ENCODE results near the gene SCN2B.

Gene SCN2B

DNA sequence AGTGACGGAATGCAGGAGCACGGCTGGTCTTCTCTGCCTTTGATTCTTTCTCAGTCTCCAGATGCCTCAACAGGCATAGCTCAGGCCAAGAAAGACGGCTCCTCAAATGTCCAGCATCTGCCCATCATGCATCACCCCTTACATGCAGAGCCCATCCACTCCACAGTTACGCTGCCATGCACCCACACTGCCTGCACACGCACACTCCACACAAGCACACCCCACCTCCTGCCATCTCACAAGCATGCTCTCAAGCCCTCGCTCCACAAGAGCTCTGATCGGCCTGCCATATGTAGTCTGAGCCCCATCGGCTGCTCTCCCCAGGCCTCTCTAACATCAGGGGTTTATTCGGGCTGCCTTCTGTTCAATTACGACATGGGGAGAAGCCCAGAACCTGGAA, 42.6 kb downstream of the SCN2B start:
- Histone ChIP-seq H3K27me3 (ENCODE audit: control insufficient read depth, insufficient read depth, low read length) (peaks cover 8% of the 10 kb centered on the region), H3K9ac (ENCODE audit: low read length) (no peak overlapping the region), H3K4me3 (ENCODE audit: low read length) (no peak overlapping the region), H3K4me1 (ENCODE audit: control insufficient read depth, insufficient read depth, low read length) (peaks cover 17% of the 10 kb centered on the region), H3K36me3 (ENCODE audit: control insufficient read depth, insufficient read depth, low read length) (no peaks in the 10 kb centered on the region), H3K9me3 (ENCODE audit: control insufficient read depth, low read length) (no peaks in the 10 kb centered on the region)

DNA sequence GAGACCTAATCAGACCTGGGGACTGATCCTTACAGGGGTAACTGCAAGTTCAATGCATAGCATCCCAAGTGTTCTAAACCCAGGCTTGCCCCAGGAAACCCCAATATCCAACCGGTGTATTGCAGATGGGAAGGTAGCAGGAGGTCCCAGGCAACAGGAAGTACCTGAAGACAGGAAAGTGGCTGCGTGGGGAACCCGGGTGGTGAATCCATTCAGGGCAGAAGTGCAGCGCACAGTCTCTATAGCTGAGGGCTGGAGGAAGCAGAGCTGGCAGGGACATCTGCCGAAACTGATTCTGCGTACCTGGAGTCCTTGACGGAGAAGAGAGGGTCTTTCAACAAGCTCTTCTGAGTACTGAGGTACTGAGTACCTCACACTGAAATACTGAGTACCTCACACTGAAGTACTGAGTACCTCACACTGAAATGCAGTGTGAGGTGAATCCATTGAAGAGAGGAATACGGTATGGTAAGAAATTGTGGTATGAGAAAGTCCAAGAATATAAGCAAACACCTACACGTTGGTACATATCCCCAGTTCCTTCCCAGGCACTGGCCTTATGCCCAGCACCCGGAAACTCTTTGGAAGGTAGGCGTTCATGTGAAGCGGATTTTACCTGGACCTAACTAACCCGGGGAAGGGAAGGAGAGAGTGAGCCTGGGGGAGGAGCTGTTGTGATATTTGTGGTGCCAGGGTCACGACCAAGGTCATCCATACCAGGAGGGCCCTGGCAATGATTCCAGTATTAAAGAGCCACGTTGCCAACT, 43.9 kb downstream of the SCN2B start:
- peaks cover 17% of the 10 kb centered on the region for H3K4me1 ChIP-seq (ENCODE audit: control insufficient read depth, insufficient read depth, low read length)
- no peak overlapping the region for H3K9ac ChIP-seq (ENCODE audit: low read length)
- H3K4me3 ChIP-seq (ENCODE audit: low read length), result no peak overlapping the region

DNA sequence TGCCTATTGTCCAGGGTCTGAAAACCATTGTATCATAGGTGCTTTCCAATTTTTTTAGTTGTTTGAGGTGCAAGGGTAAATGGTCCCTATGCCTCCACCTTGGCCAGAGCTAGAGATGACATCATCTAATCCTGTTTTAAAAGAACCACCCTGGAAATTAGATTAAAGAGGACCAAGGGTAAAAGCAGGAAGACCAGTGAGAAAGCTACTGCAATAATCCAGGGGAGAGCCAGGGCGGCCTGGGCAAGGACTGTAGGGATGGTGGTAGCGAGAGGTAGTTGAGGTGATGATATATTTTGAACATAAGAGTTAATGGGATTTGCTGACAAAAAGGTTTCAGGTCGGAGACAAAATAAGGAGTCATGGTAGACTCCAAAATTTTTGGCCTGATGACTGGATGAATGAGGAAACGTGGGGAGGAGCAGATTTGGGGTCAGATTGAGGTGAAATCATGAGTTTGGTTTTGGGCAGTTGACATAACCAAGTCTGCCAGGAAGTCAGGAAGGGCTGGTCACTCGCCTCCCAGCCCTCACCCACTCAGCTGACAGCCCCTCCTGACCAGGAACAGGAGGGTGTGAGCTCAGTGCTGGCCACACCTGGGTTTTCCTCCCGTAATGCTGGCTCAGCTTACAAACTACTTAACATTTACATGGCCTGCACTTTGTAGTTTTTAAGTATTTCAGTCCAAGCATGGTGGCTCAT, 46.8 kb downstream of the SCN2B start:
- H3K4me3 ChIP-seq (ENCODE audit: low read length), result no peak overlapping the region
- H3K27me3 ChIP-seq (ENCODE audit: control insufficient read depth, insufficient read depth, low read length), result no peaks in the 10 kb centered on the region
- H3K9ac ChIP-seq (ENCODE audit: low read length), result no peak overlapping the region
- H3K9me3 ChIP-seq (ENCODE audit: control insufficient read depth, low read length), result no peaks in the 10 kb centered on the region
- no peaks in the 10 kb centered on the region for H3K36me3 ChIP-seq (ENCODE audit: control insufficient read depth, insufficient read depth, low read length)
- peaks cover 17% of the 10 kb centered on the region for H3K4me1 ChIP-seq (ENCODE audit: control insufficient read depth, insufficient read depth, low read length)

More for the DNA sequence above, 43.9 kb downstream of the SCN2B start:
- H3K36me3 ChIP-seq (ENCODE audit: control insufficient read depth, insufficient read depth, low read length), result no peaks in the 10 kb centered on the region
- H3K27me3 ChIP-seq (ENCODE audit: control insufficient read depth, insufficient read depth, low read length), result no peaks in the 10 kb centered on the region
- H3K9me3 ChIP-seq (ENCODE audit: control insufficient read depth, low read length), result no peaks in the 10 kb centered on the region

DNA sequence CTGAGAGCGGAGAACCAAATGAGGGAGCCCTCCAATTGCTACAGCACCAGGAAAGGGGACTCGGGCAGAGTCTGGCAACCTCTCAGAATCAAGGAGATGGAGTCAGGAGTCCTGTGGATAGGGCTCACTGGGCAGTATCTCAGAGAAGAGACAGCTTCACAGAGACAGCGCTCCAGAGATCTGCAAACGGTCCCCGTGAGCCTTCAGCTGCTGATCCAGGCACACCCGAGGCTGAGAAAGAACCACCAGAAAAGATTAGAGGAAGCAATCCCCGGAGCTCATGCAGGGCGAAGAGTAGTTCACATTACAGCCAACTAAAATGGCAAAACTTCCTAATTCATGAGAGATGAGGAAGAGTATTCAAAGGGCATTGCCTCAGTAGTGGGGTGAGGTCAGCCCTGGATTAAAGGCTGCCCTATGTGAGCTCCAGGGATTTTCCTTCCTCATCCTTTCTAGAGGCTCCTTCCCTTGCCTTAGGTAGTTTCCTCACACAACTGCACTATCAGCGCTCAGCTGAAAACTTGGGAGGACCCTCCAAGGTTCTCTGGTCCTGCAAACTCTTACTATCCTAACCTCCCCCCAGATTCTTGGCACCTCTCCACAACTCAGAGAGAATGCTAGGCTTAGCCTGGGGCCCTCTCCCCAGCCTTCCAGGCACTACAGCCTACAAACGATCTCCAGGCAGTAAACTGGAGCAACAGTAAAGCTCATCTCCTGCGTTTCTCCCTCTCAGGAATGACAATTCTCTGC, 47.5 kb downstream of the SCN2B start:
- Histone ChIP-seq H3K27me3 (ENCODE audit: control insufficient read depth, insufficient read depth, low read length) (no peaks in the 10 kb centered on the region), H3K4me1 (ENCODE audit: control insufficient read depth, insufficient read depth, low read length) (peaks cover 17% of the 10 kb centered on the region), H3K9me3 (ENCODE audit: control insufficient read depth, low read length) (no peaks in the 10 kb centered on the region), H3K9ac (ENCODE audit: low read length) (no peak overlapping the region), H3K36me3 (ENCODE audit: control insufficient read depth, insufficient read depth, low read length) (no peaks in the 10 kb centered on the region), H3K4me3 (ENCODE audit: low read length) (no peak overlapping the region)

DNA sequence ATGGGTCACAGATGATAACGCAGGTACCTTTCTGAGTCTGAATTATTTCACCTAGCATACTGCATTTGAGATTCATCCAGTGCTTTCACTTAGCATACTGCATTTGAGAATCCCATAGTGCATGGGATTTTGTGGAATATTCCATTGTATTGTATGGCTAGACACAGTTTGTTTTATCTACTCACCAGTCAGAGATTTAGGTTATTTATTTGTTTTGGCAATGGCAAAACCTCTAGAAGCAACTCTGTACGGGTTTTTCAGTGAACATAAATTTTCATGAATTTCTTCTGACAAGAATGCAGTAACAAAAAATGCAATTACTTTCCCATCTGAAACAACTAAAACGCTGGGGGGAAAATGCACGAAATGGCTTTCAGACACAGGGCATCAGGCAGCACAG, 48.1 kb downstream of the SCN2B start:
- no peak overlapping the region for H3K4me3 ChIP-seq (ENCODE audit: low read length)
- H3K36me3 ChIP-seq (ENCODE audit: control insufficient read depth, insufficient read depth, low read length), result no peaks in the 10 kb centered on the region
- peaks cover 17% of the 10 kb centered on the region for H3K4me1 ChIP-seq (ENCODE audit: control insufficient read depth, insufficient read depth, low read length)
- no peak overlapping the region for H3K9ac ChIP-seq (ENCODE audit: low read length)
- H3K27me3 ChIP-seq (ENCODE audit: control insufficient read depth, insufficient read depth, low read length), result no peaks in the 10 kb centered on the region
- no peaks in the 10 kb centered on the region for H3K9me3 ChIP-seq (ENCODE audit: control insufficient read depth, low read length)

DNA sequence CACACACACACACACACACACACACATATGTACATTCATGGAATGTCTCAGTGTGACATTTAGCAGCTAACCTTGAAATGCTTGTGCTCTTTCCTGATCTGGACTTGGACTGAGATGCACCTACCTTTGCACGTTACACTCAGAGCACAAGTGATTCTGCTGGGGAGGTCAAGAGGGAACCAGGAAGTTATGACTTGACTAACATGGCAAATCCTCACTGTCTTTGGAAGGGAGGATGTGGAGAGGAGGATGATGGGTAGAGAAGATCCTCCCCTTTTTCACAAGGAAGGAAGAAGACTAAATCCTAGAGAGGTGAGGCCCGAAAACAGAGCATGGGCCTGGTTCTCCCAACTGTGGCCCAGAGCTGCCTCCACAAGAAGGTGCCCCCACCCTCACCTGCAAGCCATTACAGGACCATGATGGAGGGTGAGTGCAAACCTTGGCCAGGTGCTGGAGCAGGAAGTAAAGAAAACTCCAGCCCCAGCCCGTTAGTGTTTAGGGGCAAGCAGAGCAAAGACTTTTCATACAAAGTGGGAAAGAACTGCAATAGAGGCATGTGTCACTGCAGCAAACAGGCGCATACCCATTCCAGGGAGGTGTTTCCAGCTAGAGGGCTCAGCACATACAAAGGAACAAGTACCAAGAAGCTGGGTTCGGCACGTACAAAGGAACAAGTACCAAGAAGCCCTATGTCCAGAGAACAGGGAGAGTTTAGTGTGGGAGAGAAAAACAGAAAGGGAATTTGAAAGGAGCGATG, 50.2 kb downstream of the SCN2B start:
- H3K4me3 ChIP-seq (ENCODE audit: low read length), result no peak overlapping the region
- H3K9me3 ChIP-seq (ENCODE audit: control insufficient read depth, low read length), result no peaks in the 10 kb centered on the region
- no peaks in the 10 kb centered on the region for H3K36me3 ChIP-seq (ENCODE audit: control insufficient read depth, insufficient read depth, low read length)
- peaks cover 17% of the 10 kb centered on the region for H3K4me1 ChIP-seq (ENCODE audit: control insufficient read depth, insufficient read depth, low read length)
- no peaks in the 10 kb centered on the region for H3K27me3 ChIP-seq (ENCODE audit: control insufficient read depth, insufficient read depth, low read length)
- no peak overlapping the region for H3K9ac ChIP-seq (ENCODE audit: low read length)

DNA sequence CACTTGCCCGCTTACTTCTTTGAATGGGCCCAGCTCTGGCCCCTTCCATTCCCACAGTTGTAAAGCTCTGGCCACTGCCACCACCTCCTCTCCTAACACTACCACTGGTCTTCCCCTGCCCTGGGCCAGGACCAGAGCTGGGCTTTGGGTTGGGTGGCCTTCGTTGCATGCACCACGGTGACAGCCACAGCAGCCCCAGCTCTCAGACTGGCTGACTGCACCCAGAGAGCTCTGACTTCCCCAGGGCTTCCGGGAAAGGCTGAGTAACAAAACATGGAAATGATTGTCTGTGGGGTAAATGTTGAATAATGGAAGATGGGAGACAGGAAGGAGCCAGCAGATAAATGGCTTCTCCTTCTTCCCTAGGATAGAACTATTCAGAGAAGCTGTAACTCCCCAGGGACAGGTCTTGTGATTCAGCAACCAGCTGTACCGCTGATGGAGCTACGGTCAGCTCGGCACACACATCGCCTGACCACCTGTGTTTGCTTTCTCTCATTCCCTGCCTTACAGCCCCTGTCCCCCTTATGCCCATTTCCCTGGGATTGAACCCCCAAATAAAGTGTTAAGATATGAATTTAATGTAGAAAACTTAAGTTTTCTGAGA, 51.4 kb downstream of the SCN2B start:
- H3K4me1 ChIP-seq (ENCODE audit: control insufficient read depth, insufficient read depth, low read length), result peaks cover 10% of the 10 kb centered on the region
- no peaks in the 10 kb centered on the region for H3K36me3 ChIP-seq (ENCODE audit: control insufficient read depth, insufficient read depth, low read length)
- no peak overlapping the region for H3K9ac ChIP-seq (ENCODE audit: low read length)
- no peaks in the 10 kb centered on the region for H3K27me3 ChIP-seq (ENCODE audit: control insufficient read depth, insufficient read depth, low read length)
- H3K9me3 ChIP-seq (ENCODE audit: control insufficient read depth, low read length), result no peaks in the 10 kb centered on the region
- no peak overlapping the region for H3K4me3 ChIP-seq (ENCODE audit: low read length)

DNA sequence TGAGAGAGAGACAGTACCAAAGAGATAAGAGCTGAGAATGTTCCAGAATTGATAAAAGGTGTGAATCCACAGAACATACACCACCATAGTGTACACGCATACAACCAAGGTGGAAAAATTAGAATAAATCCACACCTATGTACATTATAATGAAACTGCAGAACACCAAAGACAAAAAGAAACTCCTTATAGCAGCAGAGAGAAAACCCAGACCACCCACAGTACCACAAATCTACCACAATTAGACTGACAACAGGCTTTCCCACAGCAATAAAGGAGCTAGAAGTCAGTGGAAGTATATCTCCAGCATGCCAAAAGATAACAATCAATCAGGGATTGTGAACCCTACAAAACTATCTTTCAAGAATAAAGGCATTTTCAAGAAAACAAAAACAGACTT, 55.6 kb downstream of the SCN2B start:
- Histone ChIP-seq H3K4me1 (ENCODE audit: control insufficient read depth, insufficient read depth, low read length) (no peaks in the 10 kb centered on the region), H3K4me3 (ENCODE audit: low read length) (no peak overlapping the region), H3K9me3 (ENCODE audit: control insufficient read depth, low read length) (no peaks in the 10 kb centered on the region), H3K36me3 (ENCODE audit: control insufficient read depth, insufficient read depth, low read length) (peaks cover 14% of the 10 kb centered on the region), H3K9ac (ENCODE audit: low read length) (no peak overlapping the region), H3K27me3 (ENCODE audit: control insufficient read depth, insufficient read depth, low read length) (no peaks in the 10 kb centered on the region)

DNA sequence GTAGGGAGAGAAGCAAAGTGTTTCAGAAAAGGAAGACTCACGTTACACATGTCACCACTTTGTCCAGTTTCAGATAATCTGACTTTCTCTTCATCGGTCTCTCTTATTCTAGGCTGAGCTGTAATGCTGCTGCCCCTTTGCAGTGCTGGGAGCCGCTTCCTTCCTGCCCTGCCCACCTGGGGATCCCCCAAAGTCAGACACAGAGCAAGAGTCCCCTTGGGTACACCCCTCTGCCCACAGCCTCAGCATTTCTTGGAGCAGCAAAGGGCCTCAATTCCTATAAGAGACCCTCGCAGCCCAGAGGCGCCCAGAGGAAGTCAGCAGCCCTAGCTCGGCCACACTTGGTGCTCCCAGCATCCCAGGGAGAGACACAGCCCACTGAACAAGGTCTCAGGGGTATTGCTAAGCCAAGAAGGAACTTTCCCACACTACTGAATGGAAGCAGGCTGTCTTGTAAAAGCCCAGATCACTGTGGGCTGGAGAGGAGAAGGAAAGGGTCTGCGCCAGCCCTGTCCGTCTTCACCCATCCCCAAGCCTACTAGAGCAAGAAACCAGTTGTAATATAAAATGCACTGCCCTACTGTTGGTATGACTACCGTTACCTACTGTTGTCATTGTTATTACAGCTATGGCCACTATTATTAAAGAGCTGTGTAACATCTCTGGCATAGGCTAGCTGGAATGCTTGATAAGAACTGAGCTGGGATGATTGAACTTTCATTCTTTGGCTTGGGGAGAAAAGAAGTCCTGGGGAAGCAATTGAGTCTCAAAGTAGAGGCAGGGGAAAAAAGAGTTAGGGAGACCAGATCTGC, 58.4 kb downstream of the SCN2B start:
- Histone ChIP-seq H3K9ac (ENCODE audit: low read length) (no peak overlapping the region), H3K36me3 (ENCODE audit: control insufficient read depth, insufficient read depth, low read length) (peaks cover 14% of the 10 kb centered on the region), H3K4me3 (ENCODE audit: low read length) (no peak overlapping the region), H3K27me3 (ENCODE audit: control insufficient read depth, insufficient read depth, low read length) (no peaks in the 10 kb centered on the region), H3K9me3 (ENCODE audit: control insufficient read depth, low read length) (no peaks in the 10 kb centered on the region), H3K4me1 (ENCODE audit: control insufficient read depth, insufficient read depth, low read length) (no peaks in the 10 kb centered on the region)

DNA sequence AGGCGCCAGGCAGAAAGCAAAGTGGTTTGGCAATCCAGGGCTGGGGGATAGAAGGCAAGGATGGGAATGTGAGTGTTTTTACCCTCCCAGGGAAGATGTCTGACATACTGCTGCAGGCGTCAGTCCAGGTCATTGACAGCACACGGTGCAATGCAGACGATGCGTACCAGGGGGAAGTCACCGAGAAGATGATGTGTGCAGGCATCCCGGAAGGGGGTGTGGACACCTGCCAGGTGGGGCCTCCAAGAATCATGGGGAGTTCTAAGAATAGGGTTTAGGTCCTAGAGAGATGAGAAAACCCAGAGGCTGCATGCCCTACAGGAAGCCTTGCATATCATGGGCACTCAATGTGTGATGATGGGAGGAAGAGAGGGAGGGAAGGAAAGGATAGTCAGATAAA, 61.4 kb downstream of the SCN2B start:
- Histone ChIP-seq H3K4me1 (ENCODE audit: control insufficient read depth, insufficient read depth, low read length) (peaks cover 6% of the 10 kb centered on the region), H3K9me3 (ENCODE audit: control insufficient read depth, low read length) (no peaks in the 10 kb centered on the region), H3K36me3 (ENCODE audit: control insufficient read depth, insufficient read depth, low read length) (peaks cover 14% of the 10 kb centered on the region), H3K4me3 (ENCODE audit: low read length) (no peak overlapping the region), H3K27me3 (ENCODE audit: control insufficient read depth, insufficient read depth, low read length) (no peaks in the 10 kb centered on the region), H3K9ac (ENCODE audit: low read length) (no peak overlapping the region)

DNA sequence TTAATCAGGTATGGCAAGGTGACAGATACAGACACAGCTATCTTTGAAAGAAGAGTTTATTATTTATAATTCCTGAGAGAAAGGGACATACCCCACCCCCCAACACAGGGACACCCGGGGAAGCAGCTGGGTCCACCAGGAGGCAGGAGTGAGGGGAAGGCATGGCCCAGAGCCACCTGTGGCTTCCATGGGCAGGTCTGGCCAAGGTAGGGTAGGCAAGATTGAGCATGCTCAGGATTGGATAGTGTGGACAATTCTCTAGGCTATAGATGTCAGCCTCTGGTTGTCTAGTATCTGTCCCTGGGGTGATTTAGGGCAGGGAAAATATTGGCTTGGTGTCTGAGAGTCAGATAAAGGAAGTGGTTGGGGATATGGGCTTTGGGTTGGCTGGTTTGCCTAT, 62.2 kb downstream of the SCN2B start:
- Histone ChIP-seq H3K9me3 (ENCODE audit: control insufficient read depth, low read length) (no peaks in the 10 kb centered on the region), H3K27me3 (ENCODE audit: control insufficient read depth, insufficient read depth, low read length) (no peaks in the 10 kb centered on the region), H3K9ac (ENCODE audit: low read length) (no peak overlapping the region), H3K4me1 (ENCODE audit: control insufficient read depth, insufficient read depth, low read length) (peaks cover 6% of the 10 kb centered on the region), H3K4me3 (ENCODE audit: low read length) (no peak overlapping the region), H3K36me3 (ENCODE audit: control insufficient read depth, insufficient read depth, low read length) (peaks cover 14% of the 10 kb centered on the region)

All from mucosa of stomach (tissue), 1 donor.